Spleen (tissue), 11 donors: ENCODE measurements around the gene KCNK18. TPM values are rescaled to one million over a fixed set of nuclear protein-coding genes. Genes with fewer than 3 reads are reported as not detected.

ENCODE experiments used
- DNase-seq: peaks from one replicate; pipeline ENCODE4 v3.0.0-alpha.2; 2020
- H3K27ac ChIP-seq, 8 donors: fragments of 200-600 bp; sonication (generic) in 7 of 8; 1 replicate in 4 of 8; 2 replicates in 4 of 8; pipeline versions ENCODE4 v1.5.0 to v1.8.0; 2016 to 2021; ENCODE audit warnings: inconsistent platforms in 4 of 8, mild to moderate bottlenecking in 4 of 8, moderate library complexity in 1 of 8
- H3K27me3 ChIP-seq, 7 donors: fragments of 200-600 bp; sonication (generic) in 6 of 7; replicated peaks in 1 of 7; 1 replicate in 4 of 7; 2 replicates in 3 of 7; pipeline versions ENCODE4 v1.5.0 to v1.8.0; 2016 to 2021; ENCODE audit warnings: inconsistent platforms in 3 of 7, mild to moderate bottlenecking in 1 of 7
- H3K36me3 ChIP-seq, 6 donors: fragments of 200-600 bp; sonication (generic) in 5 of 6; 1 replicate in 4 of 6; 2 replicates in 2 of 6; pipeline versions ENCODE4 v1.5.0 to v1.8.0; 2016 to 2021; ENCODE audit warnings: inconsistent platforms in 2 of 6
- H3K4me1 ChIP-seq, 6 donors: fragments of 200-600 bp; sonication (generic) in 5 of 6; 1 replicate in 3 of 6; 2 replicates in 3 of 6; pipeline versions ENCODE4 v1.5.0 to v1.8.0; 2016 to 2021; ENCODE audit warnings: inconsistent platforms in 3 of 6
- H3K4me3 ChIP-seq, 8 donors: fragments of 200-600 bp; sonication (generic) in 7 of 8; 1 replicate in 4 of 8; 2 replicates in 4 of 8; pipeline versions ENCODE4 v1.5.0 to v1.8.0; 2016 to 2021; ENCODE audit warnings: inconsistent platforms in 4 of 8, mild to moderate bottlenecking in 4 of 8, moderate library complexity in 2 of 8
- H3K9me3 ChIP-seq, 8 donors: fragments of 200-600 bp; sonication (generic) in 7 of 8; 1 replicate in 4 of 8; 2 replicates in 4 of 8; pipeline versions ENCODE4 v1.5.0 to v1.8.0; 2016 to 2021; ENCODE audit warnings: inconsistent platforms in 4 of 8
- CTCF ChIP-seq, 11 experiments: fragments of 200-600 bp in 7 of 11; fragments of 450-650 bp in 4 of 11; sonication (generic) in 4 of 11; IDR thresholded peaks in 8 of 11; conservative IDR thresholded peaks in 3 of 11; 1 replicate in 7 of 11; 2 replicates in 4 of 11; pipeline versions ENCODE4 v1.4.0 to v1.8.0; 2016 to 2021; ENCODE audit warnings: antibody characterized with exemption in 11 of 11, inconsistent platforms in 4 of 11, mild to moderate bottlenecking in 1 of 11
- POLR2A ChIP-seq, 3 donors: fragments of 450-650 bp; IDR thresholded peaks; one replicate each; pipeline ENCODE4 v1.5.1; 2017; ENCODE audit warnings: antibody characterized with exemption in 3 of 3, mild to moderate bottlenecking in 1 of 3
- POLR2AphosphoS5 ChIP-seq, 3 donors: sonication (generic); formaldehyde crosslinking; IDR thresholded peaks; one replicate each; pipeline ENCODE4 v1.5.1; 2017; ENCODE audit warnings: antibody characterized with exemption in 3 of 3
- WGBS, 5 donors: extraction: QIAGEN DNeasy Blood & Tissue Kit in 3 of 5; methylation state at CpG; one replicate each; pipeline versions ENCODE4 v1.1.5 to v1.1.7; 2013 to 2018; 5-methylcytosine and 5-hydroxymethylcytosine counted together
- intact Hi-C: fragments of 100-400 bp; cut with DNase I; formaldehyde crosslinking; loops from one replicate; pipeline ENCODE4 v1.15.0; 2023; ENCODE audit warnings: low total_unique reads
- polyA plus RNA-seq, 3 donors: library from polyadenylated mRNA; stranded (reverse); fragments of 200-250 nt; gene quantifications; one replicate each; pipeline ENCODE4 v1.2.1, GENCODE V29; 2013
- total RNA-seq, 7 donors: library from RNA; depleted of rRNA in 3 of 7; stranded (reverse); fragments of >200 nt in 3 of 7; fragmentation: NEBNext Ultra II Directional in 4 of 7; extraction: Animal tissue kit (Norgen Biotek cat#: 25700) in 4 of 7; gene quantifications; one replicate each; pipeline versions ENCODE4 v1.1.0 to v1.2.1, GENCODE V29; 2016 to 2021
- donor health status: healthy with polysubstance abuse.
- donor health status: DM: no; HTN: no; CAD: no; lungs with moderate emphysema.
- donor health status: DM: no; HTN: no; CAD: no.
- donor health status: Bipolar disorder and iron deficiency.
- donor health status: healthy.
- donor health status: DM: no; HTN: no; CAD: no.
- donor health status: DM: yes; HTN: yes; CAD: no.

Gene KCNK18
- total and polyA plus RNA-seq, 10 donors: not detected

GRCh38 chr10:117186832-117187615 lies 10.3 kb upstream of the KCNK18 start:
- WGBS, 5 donors: 47 to 75% (median 63%) methylated on average over 4 of the region's 4 CpGs
- Histone ChIP-seq H3K4me1 (no peaks in the 10 kb centered on the region), H3K9me3 (peaks cover 0 to 17% (median 10%) of the 10 kb centered on the region in 8 donors), H3K4me3 (no peak overlapping the region), H3K36me3 (no peaks in the 10 kb centered on the region), H3K27ac (no peak overlapping the region), H3K27me3 (peaks cover 0 to 27% (median 0%) of the 10 kb centered on the region in 7 donors)
- DNase-seq: no peak
- no peak for TF ChIP-seq POLR2AphosphoS5 (IDR thresholded peaks at IDR 0.05)
- TF ChIP-seq CTCF (IDR thresholded peaks at IDR 0.05 in 8 of 11, conservative IDR thresholded peaks at IDR 0.05 in 3 of 11): no peak
- TF ChIP-seq POLR2A (IDR thresholded peaks at IDR 0.05): no peak
- intact Hi-C loops: no loop called here

- Histone ChIP-seq H3K27ac (no peak overlapping the region), H3K4me3 (no peak overlapping the region), H3K27me3 (peaks cover 0 to 30% (median 0%) of the 10 kb centered on the region in 7 donors), H3K36me3 (no peaks in the 10 kb centered on the region), H3K4me1 (no peaks in the 10 kb centered on the region), H3K9me3 (peaks cover 0 to 17% (median 10%) of the 10 kb centered on the region in 8 donors)
- TF ChIP-seq POLR2AphosphoS5 (IDR thresholded peaks at IDR 0.05) (no peak), POLR2A (IDR thresholded peaks at IDR 0.05) (no peak), CTCF (IDR thresholded peaks at IDR 0.05 in 8 of 11, conservative IDR thresholded peaks at IDR 0.05 in 3 of 11) (no peak)
- intact Hi-C loops: no loop called here
- 81 to 92% (median 84%) methylated on average over 2 of the region's 2 CpGs for WGBS, 5 donors
- no peak for DNase-seq
Measured at GRCh38 chr10:117188371-117188770, 8.9 kb upstream of the KCNK18 start.

GRCh38 chr10:117189557-117189956 lies 7.7 kb upstream of the KCNK18 start:
- no peak overlapping the region for H3K27ac ChIP-seq
- H3K4me1 ChIP-seq: no peaks in the 10 kb centered on the region
- WGBS, 5 donors: 62 to 90% (median 74%) methylated on average over 1 of the region's 1 CpG
- H3K27me3 ChIP-seq: peaks cover 0 to 26% (median 0%) of the 10 kb centered on the region in 7 donors
- DNase-seq: peak; percentile 5
- H3K4me3 ChIP-seq: no peak overlapping the region
- intact Hi-C loops: no loop called here
- no peaks in the 10 kb centered on the region for H3K36me3 ChIP-seq
- H3K9me3 ChIP-seq: peaks cover 0 to 17% (median 10%) of the 10 kb centered on the region in 8 donors
- TF ChIP-seq POLR2AphosphoS5 (IDR thresholded peaks at IDR 0.05) (no peak), CTCF (IDR thresholded peaks at IDR 0.05 in 8 of 11, conservative IDR thresholded peaks at IDR 0.05 in 3 of 11) (no peak), POLR2A (IDR thresholded peaks at IDR 0.05) (no peak)

GRCh38 chr10:117198088-117198487 lies 799 bp downstream of the KCNK18 start:
- H3K27ac ChIP-seq: no peak overlapping the region
- H3K4me1 ChIP-seq: no peaks in the 10 kb centered on the region
- H3K4me3 ChIP-seq: no peak overlapping the region
- H3K27me3 ChIP-seq: peaks cover 0 to 71% (median 0%) of the 10 kb centered on the region in 7 donors
- 31 to 48% (median 43%) methylated on average over 4 of the region's 4 CpGs for WGBS, 5 donors
- intact Hi-C loops: no loop called here
- TF ChIP-seq CTCF (IDR thresholded peaks at IDR 0.05 in 8 of 11, conservative IDR thresholded peaks at IDR 0.05 in 3 of 11): no peak
- TF ChIP-seq POLR2AphosphoS5 (IDR thresholded peaks at IDR 0.05): no peak
- no peak for TF ChIP-seq POLR2A (IDR thresholded peaks at IDR 0.05)
- no peaks in the 10 kb centered on the region for H3K9me3 ChIP-seq
- H3K36me3 ChIP-seq: no peaks in the 10 kb centered on the region
- peak; percentile 37 for DNase-seq
